ENCODE measurements around the gene PAMR1.
A peak's percentile ranks its signal among the peaks of the same experiment; 100 is the strongest.
"Not testable (repeated sequence)": the region's sequence is repeated elsewhere in the genome, so short reads cannot be mapped to it uniquely, and the experiment has no call there.

PAMR1 gene

GRCh38 chr11:35554491-35555437, 29.3 kb upstream of the PAMR1 start:
- no peaks in the 10 kb centered on the region for H3K9me3 ChIP-seq
- peaks cover 4% of the 10 kb centered on the region for H3K4me1 ChIP-seq
- TF ChIP-seq Cebpa-rat (IDR thresholded peaks at IDR 0.05): no peak
- no peak overlapping the region for H3K4me2 ChIP-seq
- H4K20me1 ChIP-seq: no peaks in the 10 kb centered on the region
- H3K27me3 ChIP-seq: no peaks in the 10 kb centered on the region
- no peak overlapping the region for H3K9ac ChIP-seq
- H3K27ac ChIP-seq: no peak overlapping the region
- H3K4me3 ChIP-seq: no peak overlapping the region
- H3K36me3 ChIP-seq: no peaks in the 10 kb centered on the region

- no peak overlapping the region for H3K27ac ChIP-seq
- no peaks in the 10 kb centered on the region for H4K20me1 ChIP-seq
- no peaks in the 10 kb centered on the region for H3K27me3 ChIP-seq
- peaks cover 14% of the 10 kb centered on the region for H3K4me1 ChIP-seq
- no peaks in the 10 kb centered on the region for H3K36me3 ChIP-seq
- no peak overlapping the region for H3K9ac ChIP-seq
- H3K4me2 ChIP-seq: no peak overlapping the region
- no peaks in the 10 kb centered on the region for H3K9me3 ChIP-seq
- TF ChIP-seq Cebpa-rat (IDR thresholded peaks at IDR 0.05): no peak
- H3K4me3 ChIP-seq: no peak overlapping the region
Observed at GRCh38 chr11:35553831-35554230, 28.4 kb upstream of the PAMR1 start.

- H3K9ac ChIP-seq: no peak overlapping the region
- peaks cover 17% of the 10 kb centered on the region for H3K4me1 ChIP-seq
- H3K9me3 ChIP-seq: no peaks in the 10 kb centered on the region
- no peaks in the 10 kb centered on the region for H3K27me3 ChIP-seq
- H3K4me2 ChIP-seq: no peak overlapping the region
- H3K27ac ChIP-seq: no peak overlapping the region
- no peak for TF ChIP-seq Cebpa-rat (IDR thresholded peaks at IDR 0.05)
- H4K20me1 ChIP-seq: no peaks in the 10 kb centered on the region
- H3K36me3 ChIP-seq: no peaks in the 10 kb centered on the region
- H3K4me3 ChIP-seq: no peak overlapping the region
Observed at GRCh38 chr11:35553021-35553420, 27.6 kb upstream of the PAMR1 start.

DNA sequence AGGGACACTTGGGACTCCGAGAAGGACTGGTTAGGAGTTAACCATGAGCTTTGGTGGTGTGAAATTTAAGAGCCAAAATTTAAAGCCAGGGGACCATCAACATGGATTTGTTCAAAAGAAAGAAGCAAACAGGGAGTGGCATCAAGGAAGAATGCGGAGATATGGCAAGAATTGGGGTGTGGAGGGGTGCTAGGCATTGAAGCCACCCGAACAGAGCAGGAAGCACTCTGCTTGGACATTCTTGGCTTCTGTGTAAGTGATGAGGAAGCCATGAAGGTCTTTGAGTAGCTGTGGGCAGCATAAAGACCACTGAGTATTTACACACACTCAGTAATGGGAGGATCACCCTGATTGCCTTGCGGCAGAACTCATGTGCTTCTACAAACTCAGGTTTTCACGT, 27.2 kb upstream of the PAMR1 start:
- H3K9me3 ChIP-seq: no peaks in the 10 kb centered on the region
- no peak overlapping the region for H3K27ac ChIP-seq
- no peak overlapping the region for H3K4me3 ChIP-seq
- no peaks in the 10 kb centered on the region for H3K36me3 ChIP-seq
- no peak for TF ChIP-seq Cebpa-rat (IDR thresholded peaks at IDR 0.05)
- H3K4me1 ChIP-seq: peaks cover 17% of the 10 kb centered on the region
- no peak overlapping the region for H3K4me2 ChIP-seq
- no peaks in the 10 kb centered on the region for H3K27me3 ChIP-seq
- H4K20me1 ChIP-seq: no peaks in the 10 kb centered on the region
- H3K9ac ChIP-seq: no peak overlapping the region

- H3K4me2 ChIP-seq: no peak overlapping the region
- H3K9ac ChIP-seq: no peak overlapping the region
- H3K27ac ChIP-seq: no peak overlapping the region
- H3K27me3 ChIP-seq: no peaks in the 10 kb centered on the region
- no peaks in the 10 kb centered on the region for H3K9me3 ChIP-seq
- H4K20me1 ChIP-seq: no peaks in the 10 kb centered on the region
- H3K4me3 ChIP-seq: no peak overlapping the region
- no peak for TF ChIP-seq Cebpa-rat (IDR thresholded peaks at IDR 0.05)
- H3K4me1 ChIP-seq: peaks cover 28% of the 10 kb centered on the region
- H3K36me3 ChIP-seq: no peaks in the 10 kb centered on the region
Observed at GRCh38 chr11:35550374-35551036, 25.1 kb upstream of the PAMR1 start.

DNA sequence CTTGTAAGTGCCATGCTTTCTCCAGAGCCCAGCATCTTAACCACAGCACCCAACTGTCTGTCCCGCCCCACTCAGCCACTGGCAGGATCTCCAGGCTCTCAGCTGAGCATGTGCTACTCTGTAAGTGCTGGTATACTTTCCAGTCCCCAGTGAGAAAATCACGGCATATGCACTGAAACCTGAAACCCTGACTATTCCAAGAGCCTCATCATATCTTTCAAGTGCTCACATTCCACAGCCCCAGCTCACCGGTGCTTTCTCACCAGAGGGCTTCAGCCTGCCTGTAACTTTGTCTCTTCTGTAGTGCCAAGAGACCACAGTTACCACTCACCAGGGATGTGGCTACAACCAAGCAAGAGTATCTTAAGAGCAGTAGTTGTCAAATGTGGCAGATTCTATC, 24.4 kb upstream of the PAMR1 start:
- Histone ChIP-seq H3K36me3 (no peaks in the 10 kb centered on the region), H3K9me3 (no peaks in the 10 kb centered on the region), H3K4me1 (peaks cover 28% of the 10 kb centered on the region), H3K9ac (no peak overlapping the region), H3K27me3 (no peaks in the 10 kb centered on the region), H3K4me3 (no peak overlapping the region), H3K4me2 (peak overlapping the region; percentile 57), H4K20me1 (no peaks in the 10 kb centered on the region), H3K27ac (no peak overlapping the region)
- no peak for TF ChIP-seq Cebpa-rat (IDR thresholded peaks at IDR 0.05)

DNA sequence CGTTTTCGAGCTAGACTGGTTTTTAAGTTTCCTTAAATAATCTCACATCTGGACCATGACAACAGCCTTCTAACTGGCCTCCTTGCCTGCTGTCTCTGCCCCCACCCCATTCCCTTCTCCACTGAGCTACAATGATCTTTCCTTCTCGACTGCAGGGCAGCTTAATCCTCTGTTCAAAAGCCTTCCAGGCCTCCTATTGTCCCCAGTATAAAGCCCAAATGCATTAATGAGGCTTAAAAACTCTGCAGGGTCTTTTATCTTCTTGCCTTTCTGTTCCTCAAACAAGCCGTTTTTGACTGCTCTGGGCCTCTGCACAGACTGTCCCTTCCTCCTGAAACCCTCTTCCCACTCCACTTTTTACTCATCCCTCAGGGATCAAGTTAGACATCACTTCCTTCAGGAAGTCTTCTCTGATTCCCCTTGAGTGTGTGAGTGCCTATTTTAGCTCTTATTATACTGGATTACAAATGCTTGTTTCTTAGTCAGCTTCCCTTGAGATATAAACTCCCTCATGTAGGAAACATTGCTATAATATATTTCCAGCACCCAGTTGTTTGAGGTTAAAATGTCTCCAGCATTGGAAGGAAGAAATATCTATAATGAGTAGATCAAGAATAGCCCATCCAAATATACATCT, 23.6 kb upstream of the PAMR1 start:
- peaks cover 28% of the 10 kb centered on the region for H3K4me1 ChIP-seq
- H3K9ac ChIP-seq: no peak overlapping the region
- H4K20me1 ChIP-seq: no peaks in the 10 kb centered on the region
- H3K9me3 ChIP-seq: no peaks in the 10 kb centered on the region
- no peak overlapping the region for H3K4me3 ChIP-seq
- H3K4me2 ChIP-seq: peak overlapping the region; percentile 57
- H3K36me3 ChIP-seq: no peaks in the 10 kb centered on the region
- no peak for TF ChIP-seq Cebpa-rat (IDR thresholded peaks at IDR 0.05)
- H3K27me3 ChIP-seq: no peaks in the 10 kb centered on the region
- H3K27ac ChIP-seq: no peak overlapping the region

DNA sequence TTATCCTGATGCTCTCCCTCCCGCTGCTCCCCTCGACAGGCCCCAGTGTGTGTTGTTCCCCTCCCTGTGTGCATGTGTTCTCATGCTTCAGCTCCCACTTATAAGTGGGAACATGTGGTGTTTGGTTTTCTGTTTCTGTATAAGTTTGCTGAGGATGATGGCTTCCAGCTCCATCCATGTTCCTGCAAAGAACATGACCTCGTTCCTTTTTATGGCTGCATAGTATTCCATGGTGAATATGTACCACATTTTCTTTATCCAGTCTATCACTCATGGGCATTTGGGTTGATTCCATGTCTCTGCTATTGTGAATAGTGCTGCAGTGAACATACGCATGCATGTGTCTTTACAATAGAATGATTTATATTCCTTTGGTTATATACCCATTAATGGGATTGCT, 22.6 kb upstream of the PAMR1 start:
- not testable (repeated sequence) for H3K9me3 ChIP-seq, H4K20me1 ChIP-seq, H3K4me2 ChIP-seq, H3K36me3 ChIP-seq, H3K27ac ChIP-seq, H3K4me3 ChIP-seq, H3K9ac ChIP-seq, H3K27me3 ChIP-seq
- H3K4me1 ChIP-seq: peaks cover 28% of the 10 kb centered on the region

GRCh38 chr11:35546317-35546716, 20.9 kb upstream of the PAMR1 start:
- no peak for TF ChIP-seq Cebpa-rat (IDR thresholded peaks at IDR 0.05)
- Histone ChIP-seq H3K9me3 (no peaks in the 10 kb centered on the region), H3K27me3 (no peaks in the 10 kb centered on the region), H3K4me1 (peaks cover 28% of the 10 kb centered on the region), H3K27ac (no peak overlapping the region), H3K9ac (no peak overlapping the region), H4K20me1 (no peaks in the 10 kb centered on the region), H3K4me2 (peak overlapping the region; percentile 31), H3K4me3 (no peak overlapping the region), H3K36me3 (no peaks in the 10 kb centered on the region)

Data from BLaER1 (cell line).